ENCODE data around the gene SLC30A2. TPM values are rescaled to one million over a fixed set of nuclear protein-coding genes. Genes with fewer than 3 reads are reported as not detected.

SLC30A2 gene
- total and polyA plus RNA-seq, 2 of the 13 experiments (the other 11 are each of a cell fraction or from before 2014, with no cell fraction given): not detected

DNA sequence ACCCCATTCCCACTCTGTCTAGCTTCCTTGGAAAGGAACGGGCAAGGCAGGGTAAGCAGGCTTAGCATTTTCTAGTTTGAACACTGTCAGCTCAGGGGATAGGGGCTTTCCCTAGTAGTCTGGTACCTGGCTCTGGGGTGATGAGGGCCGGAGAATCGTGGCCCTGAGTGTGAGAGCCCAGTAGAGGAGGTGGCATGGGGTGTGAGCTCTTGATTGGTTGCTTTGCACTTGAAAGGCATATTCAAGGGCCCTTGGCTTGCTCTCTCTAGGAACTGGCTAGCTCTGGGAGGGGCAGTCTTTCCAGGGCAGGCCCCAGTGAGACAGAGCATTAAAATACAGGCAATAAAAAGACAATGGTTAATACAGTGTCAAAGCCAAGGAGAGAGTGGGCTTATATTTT, 35.1 kb downstream of the SLC30A2 start:
- Histone ChIP-seq H3K79me2 (ENCODE audit: insufficient read depth, low read length) (no peaks in the 10 kb centered on the region), H3K4me1 (ENCODE audit: insufficient read depth, low read length) (peaks cover 33% of the 10 kb centered on the region), H3K4me2 (ENCODE audit: low read depth, low read length) (no peak overlapping the region), H3K27me3 (ENCODE audit: control insufficient read depth in 1 of 2, insufficient read depth in 2 of 2, low read length in 2 of 2) (peaks cover 0 to 2% of the 10 kb centered on the region in 2 experiments; a peak in 3 of 5 replicates), H4K20me1 (ENCODE audit: insufficient read depth, low read length) (no peaks in the 10 kb centered on the region), H3K9me3 (ENCODE audit: low read length) (no peaks in the 10 kb centered on the region), H3K27ac (ENCODE audit: extremely low read length, insufficient read depth, low read length) (no peak overlapping the region), H2AFZ (ENCODE audit: low read length) (no peak overlapping the region), H3K4me3 (replicated peaks in 1 of 3; ENCODE audit: insufficient read depth in 1 of 3, low read depth in 2 of 3, low read length in 3 of 3) (no peak overlapping the region), H3K9ac (ENCODE audit: insufficient read depth, low read depth, low read length) (no peak overlapping the region), H3K36me3 (replicated peaks in 1 of 2; ENCODE audit: control insufficient read depth in 1 of 2, insufficient read depth in 2 of 2, low read length in 2 of 2) (no peaks in the 10 kb centered on the region)
- TF ChIP-seq GLI4 (CRISPR knock-in tag; IDR thresholded peaks at IDR 0.05; ENCODE audit: borderline replicate concordance): no peak
- TF ChIP-seq, protein P1, sequence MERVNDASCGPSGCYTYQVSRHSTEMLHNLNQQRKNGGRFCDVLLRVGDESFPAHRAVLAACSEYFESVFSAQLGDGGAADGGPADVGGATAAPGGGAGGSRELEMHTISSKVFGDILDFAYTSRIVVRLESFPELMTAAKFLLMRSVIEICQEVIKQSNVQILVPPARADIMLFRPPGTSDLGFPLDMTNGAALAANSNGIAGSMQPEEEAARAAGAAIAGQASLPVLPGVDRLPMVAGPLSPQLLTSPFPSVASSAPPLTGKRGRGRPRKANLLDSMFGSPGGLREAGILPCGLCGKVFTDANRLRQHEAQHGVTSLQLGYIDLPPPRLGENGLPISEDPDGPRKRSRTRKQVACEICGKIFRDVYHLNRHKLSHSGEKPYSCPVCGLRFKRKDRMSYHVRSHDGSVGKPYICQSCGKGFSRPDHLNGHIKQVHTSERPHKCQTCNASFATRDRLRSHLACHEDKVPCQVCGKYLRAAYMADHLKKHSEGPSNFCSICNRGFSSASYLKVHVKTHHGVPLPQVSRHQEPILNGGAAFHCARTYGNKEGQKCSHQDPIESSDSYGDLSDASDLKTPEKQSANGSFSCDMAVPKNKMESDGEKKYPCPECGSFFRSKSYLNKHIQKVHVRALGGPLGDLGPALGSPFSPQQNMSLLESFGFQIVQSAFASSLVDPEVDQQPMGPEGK (CRISPR knock-in tag; IDR thresholded peaks at IDR 0.05): no peak
- no peak for TF ChIP-seq TP53 (CRISPR knock-in tag; conservative IDR thresholded peaks at IDR 0.05)
- TF ChIP-seq ZNF274 (CRISPR knock-in tag; IDR thresholded peaks at IDR 0.05): no peak
- TF ChIP-seq, protein P2, sequence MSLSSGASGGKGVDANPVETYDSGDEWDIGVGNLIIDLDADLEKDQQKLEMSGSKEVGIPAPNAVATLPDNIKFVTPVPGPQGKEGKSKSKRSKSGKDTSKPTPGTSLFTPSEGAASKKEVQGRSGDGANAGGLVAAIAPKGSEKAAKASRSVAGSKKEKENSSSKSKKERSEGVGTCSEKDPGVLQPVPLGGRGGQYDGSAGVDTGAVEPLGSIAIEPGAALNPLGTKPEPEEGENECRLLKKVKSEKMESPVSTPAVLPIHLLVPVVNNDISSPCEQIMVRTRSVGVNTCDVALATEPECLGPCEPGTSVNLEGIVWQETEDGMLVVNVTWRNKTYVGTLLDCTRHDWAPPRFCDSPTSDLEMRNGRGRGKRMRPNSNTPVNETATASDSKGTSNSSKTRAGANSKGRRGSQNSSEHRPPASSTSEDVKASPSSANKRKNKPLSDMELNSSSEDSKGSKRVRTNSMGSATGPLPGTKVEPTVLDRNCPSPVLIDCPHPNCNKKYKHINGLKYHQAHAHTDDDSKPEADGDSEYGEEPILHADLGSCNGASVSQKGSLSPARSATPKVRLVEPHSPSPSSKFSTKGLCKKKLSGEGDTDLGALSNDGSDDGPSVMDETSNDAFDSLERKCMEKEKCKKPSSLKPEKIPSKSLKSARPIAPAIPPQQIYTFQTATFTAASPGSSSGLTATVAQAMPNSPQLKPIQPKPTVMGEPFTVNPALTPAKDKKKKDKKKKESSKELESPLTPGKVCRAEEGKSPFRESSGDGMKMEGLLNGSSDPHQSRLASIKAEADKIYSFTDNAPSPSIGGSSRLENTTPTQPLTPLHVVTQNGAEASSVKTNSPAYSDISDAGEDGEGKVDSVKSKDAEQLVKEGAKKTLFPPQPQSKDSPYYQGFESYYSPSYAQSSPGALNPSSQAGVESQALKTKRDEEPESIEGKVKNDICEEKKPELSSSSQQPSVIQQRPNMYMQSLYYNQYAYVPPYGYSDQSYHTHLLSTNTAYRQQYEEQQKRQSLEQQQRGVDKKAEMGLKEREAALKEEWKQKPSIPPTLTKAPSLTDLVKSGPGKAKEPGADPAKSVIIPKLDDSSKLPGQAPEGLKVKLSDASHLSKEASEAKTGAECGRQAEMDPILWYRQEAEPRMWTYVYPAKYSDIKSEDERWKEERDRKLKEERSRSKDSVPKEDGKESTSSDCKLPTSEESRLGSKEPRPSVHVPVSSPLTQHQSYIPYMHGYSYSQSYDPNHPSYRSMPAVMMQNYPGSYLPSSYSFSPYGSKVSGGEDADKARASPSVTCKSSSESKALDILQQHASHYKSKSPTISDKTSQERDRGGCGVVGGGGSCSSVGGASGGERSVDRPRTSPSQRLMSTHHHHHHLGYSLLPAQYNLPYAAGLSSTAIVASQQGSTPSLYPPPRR (CRISPR knock-in tag; IDR thresholded peaks at IDR 0.05; ENCODE audit: borderline replicate concordance): no peak
- no peak for TF ChIP-seq ZNF329 (CRISPR knock-in tag; IDR thresholded peaks at IDR 0.05; ENCODE audit: low read depth)
- TF ChIP-seq POLR2AphosphoS2 (IDR thresholded peaks at IDR 0.05; ENCODE audit: low read depth, low read length): no peak
- TF ChIP-seq, protein P3, sequence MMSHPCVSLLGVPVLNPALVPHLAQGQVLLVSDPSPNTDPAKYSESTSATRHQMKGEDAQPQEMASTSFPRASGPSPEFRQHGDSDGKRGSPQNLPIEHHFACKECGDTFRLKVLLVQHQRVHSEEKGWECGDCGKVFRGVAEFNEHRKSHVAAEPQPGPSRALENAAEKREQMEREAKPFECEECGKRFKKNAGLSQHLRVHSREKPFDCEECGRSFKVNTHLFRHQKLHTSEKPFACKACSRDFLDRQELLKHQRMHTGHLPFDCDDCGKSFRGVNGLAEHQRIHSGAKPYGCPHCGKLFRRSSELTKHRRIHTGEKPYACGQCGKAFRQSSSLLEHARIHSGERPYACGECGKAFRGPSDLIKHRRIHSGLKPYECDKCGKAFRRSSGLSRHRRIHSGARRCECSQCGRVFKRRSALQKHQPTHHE (CRISPR knock-in tag; IDR thresholded peaks at IDR 0.05; ENCODE audit: borderline replicate concordance): no peak
- no peak for TF ChIP-seq SRSF1 (optimal IDR thresholded peaks at IDR 0.05; ENCODE audit: low read depth, low read length)
- no peak for TF ChIP-seq ZNF121 (CRISPR knock-in tag; IDR thresholded peaks at IDR 0.05)
- TF ChIP-seq PLRG1 (conservative IDR thresholded peaks at IDR 0.05): no peak
- no peak for TF ChIP-seq MEF2D (CRISPR knock-in tag; IDR thresholded peaks at IDR 0.05)
- ATAC-seq (no peak), DNase-seq (ENCODE audit: low spot score) (no peak), FAIRE-seq (no peak)
- in situ Hi-C loops (cut with HindIII; ENCODE audit: extremely low pct_ligation_motif_present, low pct_unique_long_range_greater_than_20kb): no loop called here
- intact Hi-C loops (cut with micrococcal nuclease; ENCODE audit: unreplicated experiment): no loop called here
- no TSS peak for BruUV-seq (replicated peaks)
- POLR2A ChIA-PET: no interaction called here
- CTCF ChIA-PET (ENCODE audit: low intra/inter-chr PET ratio, low total read pairs): interaction anchor here (2.0 kb wide), 1 partner anchor 115 kb away, joined by 17 read pairs; no protein-coding TSS in a partner anchor
- 51% methylated on average over 3 of the region's 3 CpGs for WGBS (ENCODE audit: low lambda C conversion rate)
